Stimulated activated CD4-positive, alpha-beta T cell treated with anti-CD3 and anti-CD28 coated beads, Interleukin-12 subunit alpha, Interleukin-12 subunit beta, amount 100 ng/mL, for 4 hours (primary cell): Measurements from ENCODE around the gene HLA-F.

ENCODE experiments used
- DNase-seq: peaks from one replicate; pipeline ENCODE4 v3.0.0-alpha.2; 2020

HLA-F gene

GRCh38 chr6:29744621-29745020 lies 21.4 kb downstream of the HLA-F start:
- DNase-seq = no peak

GRCh38 chr6:29745386-29745785 lies 22.2 kb downstream of the HLA-F start:
- no peak for DNase-seq

GRCh38 chr6:29745855-29746449 lies 22.7 kb downstream of the HLA-F start:
- no peak for DNase-seq

GRCh38 chr6:29746846-29747687 lies 23.8 kb downstream of the HLA-F start:
- DNase-seq = no peak

- no peak for DNase-seq
Observed at GRCh38 chr6:29747688-29748250, 24.5 kb downstream of the HLA-F start.

- DNase-seq = peak; percentile 81
Observed at GRCh38 chr6:29748391-29749307, 25.4 kb downstream of the HLA-F start.

- DNase-seq = no peak
Observed at GRCh38 chr6:29749308-29749662, 26.1 kb downstream of the HLA-F start.

- DNase-seq = no peak
Observed at GRCh38 chr6:29749668-29750067, 26.4 kb downstream of the HLA-F start.

- no peak for DNase-seq
Observed at GRCh38 chr6:29750709-29751108, 27.5 kb downstream of the HLA-F start.

GRCh38 chr6:29751480-29751879 lies 28.2 kb downstream of the HLA-F start:
- no peak for DNase-seq

GRCh38 chr6:29752451-29753308 lies 29.4 kb downstream of the HLA-F start:
- DNase-seq = peak; percentile 82

- DNase-seq = no peak
Observed at GRCh38 chr6:29753309-29753644, 30.0 kb downstream of the HLA-F start.

GRCh38 chr6:29755295-29755871 lies 32.1 kb downstream of the HLA-F start:
- no peak for DNase-seq

GRCh38 chr6:29757282-29757681 lies 34.0 kb downstream of the HLA-F start:
- DNase-seq = no peak

GRCh38 chr6:29757701-29758293 lies 34.6 kb downstream of the HLA-F start:
- no peak for DNase-seq

GRCh38 chr6:29758761-29759160 lies 35.5 kb downstream of the HLA-F start:
- DNase-seq = no peak

GRCh38 chr6:29759457-29759856 lies 36.2 kb downstream of the HLA-F start:
- no peak for DNase-seq

GRCh38 chr6:29760328-29760727 lies 37.1 kb downstream of the HLA-F start:
- DNase-seq = no peak

- DNase-seq = no peak
Observed at GRCh38 chr6:29762051-29762450, 38.8 kb downstream of the HLA-F start.

- no peak for DNase-seq
Observed at GRCh38 chr6:29762781-29763214, 39.6 kb downstream of the HLA-F start.

GRCh38 chr6:29763491-29764289 lies 40.5 kb downstream of the HLA-F start:
- no peak for DNase-seq
